22Rv1 (cell line): ENCODE results near the gene CEP295NL.

ENCODE experiments used
- H3K27ac ChIP-seq: fragments of 450-650 bp; 2 replicates; pipeline ENCODE4 v1.5.1; 2017
- ZFX ChIP-seq: fragments of 450-650 bp; IDR thresholded peaks from 2 replicates; pipeline ENCODE4 v1.6.1; 2017; ENCODE audit warnings: antibody characterized with exemption, borderline replicate concordance
- TF ChIP-seq, protein P1 (sequence below): fragments of 450-650 bp; IDR thresholded peaks from 2 replicates; pipeline ENCODE4 v1.5.1; 2017; ENCODE audit warnings: mild to moderate bottlenecking

Gene CEP295NL

GRCh38 chr17:78853926-78854394 lies 49.0 kb downstream of the CEP295NL start:
- TF ChIP-seq ZFX = no peak
- TF ChIP-seq, protein P1, sequence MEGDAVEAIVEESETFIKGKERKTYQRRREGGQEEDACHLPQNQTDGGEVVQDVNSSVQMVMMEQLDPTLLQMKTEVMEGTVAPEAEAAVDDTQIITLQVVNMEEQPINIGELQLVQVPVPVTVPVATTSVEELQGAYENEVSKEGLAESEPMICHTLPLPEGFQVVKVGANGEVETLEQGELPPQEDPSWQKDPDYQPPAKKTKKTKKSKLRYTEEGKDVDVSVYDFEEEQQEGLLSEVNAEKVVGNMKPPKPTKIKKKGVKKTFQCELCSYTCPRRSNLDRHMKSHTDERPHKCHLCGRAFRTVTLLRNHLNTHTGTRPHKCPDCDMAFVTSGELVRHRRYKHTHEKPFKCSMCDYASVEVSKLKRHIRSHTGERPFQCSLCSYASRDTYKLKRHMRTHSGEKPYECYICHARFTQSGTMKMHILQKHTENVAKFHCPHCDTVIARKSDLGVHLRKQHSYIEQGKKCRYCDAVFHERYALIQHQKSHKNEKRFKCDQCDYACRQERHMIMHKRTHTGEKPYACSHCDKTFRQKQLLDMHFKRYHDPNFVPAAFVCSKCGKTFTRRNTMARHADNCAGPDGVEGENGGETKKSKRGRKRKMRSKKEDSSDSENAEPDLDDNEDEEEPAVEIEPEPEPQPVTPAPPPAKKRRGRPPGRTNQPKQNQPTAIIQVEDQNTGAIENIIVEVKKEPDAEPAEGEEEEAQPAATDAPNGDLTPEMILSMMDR = no peak
- H3K27ac ChIP-seq = no peak overlapping the region

DNA sequence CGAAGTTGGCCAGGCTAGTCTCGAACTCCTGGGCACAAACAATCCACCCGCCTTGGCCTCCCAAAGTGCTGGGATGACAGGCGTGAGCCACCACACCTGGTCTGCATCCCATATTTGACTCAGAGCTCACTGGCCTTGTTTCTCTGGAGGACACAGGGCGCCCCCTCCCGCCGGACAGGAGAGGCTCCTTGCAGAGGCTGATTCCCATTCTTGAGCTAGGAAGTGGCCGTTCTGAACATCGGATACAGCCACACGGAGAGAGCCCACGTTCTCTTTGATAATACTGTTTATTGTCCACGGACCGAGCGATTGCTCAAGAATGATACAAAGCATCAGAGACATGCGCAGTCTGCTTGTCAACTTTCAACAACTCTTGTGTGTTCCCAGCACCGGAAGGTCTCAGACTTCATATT lies 50.3 kb downstream of the CEP295NL start:
- no peak overlapping the region for H3K27ac ChIP-seq
- TF ChIP-seq ZFX = no peak
- TF ChIP-seq, protein P1 = peak; percentile 64

GRCh38 chr17:78849026-78849425 lies 54.0 kb downstream of the CEP295NL start:
- H3K27ac ChIP-seq = no peak overlapping the region
- TF ChIP-seq, protein P1 = no peak
- TF ChIP-seq ZFX = no peak

DNA sequence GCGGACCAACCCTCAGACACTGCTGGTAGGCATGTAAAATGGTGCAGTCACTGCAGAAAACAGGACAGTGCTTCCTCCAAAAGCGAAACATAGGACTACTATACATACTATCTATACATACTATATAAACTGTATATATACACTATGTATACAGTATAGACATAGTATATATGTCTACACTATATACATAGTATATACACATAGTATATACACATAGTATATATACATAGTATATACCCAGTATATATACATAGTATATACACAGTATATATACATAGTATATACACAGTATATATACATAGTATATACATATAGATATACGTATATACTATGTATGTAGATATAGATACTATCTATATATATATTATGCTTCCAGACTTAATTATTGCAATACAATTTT lies 55.9 kb downstream of the CEP295NL start:
- no peak for TF ChIP-seq ZFX
- TF ChIP-seq, protein P1 = no peak
- no peak overlapping the region for H3K27ac ChIP-seq

GRCh38 chr17:78844301-78845005 lies 58.5 kb downstream of the CEP295NL start:
- no peak overlapping the region for H3K27ac ChIP-seq
- TF ChIP-seq, protein P1 = no peak
- TF ChIP-seq ZFX = no peak

DNA sequence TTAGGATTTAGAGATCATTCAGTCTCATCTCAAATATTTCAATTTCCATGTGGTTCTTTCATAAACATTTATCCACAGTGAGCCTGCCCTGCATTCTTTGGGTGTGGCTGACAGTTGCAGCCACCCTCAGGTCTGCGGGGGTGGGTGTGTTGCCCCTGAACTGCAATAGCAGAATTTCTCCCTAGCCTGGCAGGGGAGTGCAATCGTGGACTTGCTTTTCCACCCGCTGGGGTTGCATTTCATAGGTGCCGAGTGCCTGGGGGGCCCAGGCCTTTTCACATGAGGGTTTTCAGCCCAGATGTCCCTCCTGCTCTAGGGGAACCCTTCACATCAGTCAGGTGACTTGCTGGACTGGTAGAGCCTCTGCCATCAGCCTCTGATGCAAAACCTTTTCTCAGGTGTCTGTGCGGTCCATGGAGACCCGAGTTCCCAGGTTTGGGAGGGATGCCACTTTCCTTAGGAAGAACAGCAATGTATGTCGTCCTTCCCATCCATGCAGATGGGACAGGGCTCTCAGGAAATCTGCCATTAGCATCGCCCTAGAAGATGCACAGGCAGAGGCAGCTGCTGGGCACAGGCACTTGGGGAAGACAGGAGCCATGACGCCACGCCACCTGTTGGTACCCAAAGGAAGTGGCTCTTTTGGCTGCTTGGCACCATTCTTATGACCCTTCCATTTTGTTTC lies 60.0 kb downstream of the CEP295NL start:
- TF ChIP-seq, protein P1 = peak; percentile 90
- no peak for TF ChIP-seq ZFX
- H3K27ac ChIP-seq = no peak overlapping the region
